ENCODE data around the gene ABCB6.
A peak's percentile ranks its signal among the peaks of the same experiment; 100 is the strongest.

Gene ABCB6

GRCh38 chr2:219245148-219245898, 26.6 kb upstream of the ABCB6 start, which contains the start of the genes GLB1L and STK16:
Gene GLB1L (minus strand): TSS chr2:219245444. CDS start chr2:219243573, 1,871 bp downstream.
Gene STK16 (plus strand): TSS chr2:219245479. CDS start chr2:219246000, 521 bp downstream.
- peak; percentile 91 for DNase-seq (ENCODE audit: low spot score)

GRCh38 chr2:219244789-219245147, 26.0 kb upstream of the ABCB6 start:
- DNase-seq (ENCODE audit: low spot score): no peak

GRCh38 chr2:219243291-219243761, 24.6 kb upstream of the ABCB6 start:
- DNase-seq (ENCODE audit: low spot score): no peak

- DNase-seq (ENCODE audit: low spot score): no peak
Observed at GRCh38 chr2:219234331-219234730, 15.6 kb upstream of the ABCB6 start.

- peak; percentile 65 for DNase-seq (ENCODE audit: low spot score)
Observed at GRCh38 chr2:219230059-219230540, 11.3 kb upstream of the ABCB6 start.

GRCh38 chr2:219229305-219230058, 10.7 kb upstream of the ABCB6 start, which contains the start of the genes ANKZF1 and ATG9A:
Gene ANKZF1 (plus strand): TSS chr2:219229806. CDS start chr2:219230258, 452 bp downstream.
Gene ATG9A (minus strand): TSS chr2:219229636. CDS start chr2:219228024, 1,612 bp downstream.
- DNase-seq (ENCODE audit: low spot score): peak; percentile 99

GRCh38 chr2:219228911-219229304, 10.2 kb upstream of the ABCB6 start:
- DNase-seq (ENCODE audit: low spot score): no peak

- peak; percentile 34 for DNase-seq (ENCODE audit: low spot score)
Observed at GRCh38 chr2:219228041-219228910, 9.5 kb upstream of the ABCB6 start.

GRCh38 chr2:219225350-219225749, 6.6 kb upstream of the ABCB6 start:
- no peak for DNase-seq (ENCODE audit: low spot score)

- DNase-seq (ENCODE audit: low spot score): no peak
Observed at GRCh38 chr2:219223831-219224610, 5.3 kb upstream of the ABCB6 start.

GRCh38 chr2:219221957-219222518, 3.3 kb upstream of the ABCB6 start:
- DNase-seq (ENCODE audit: low spot score): no peak

- DNase-seq (ENCODE audit: low spot score): no peak
Observed at GRCh38 chr2:219220652-219221402, 2.1 kb upstream of the ABCB6 start.

GRCh38 chr2:219219784-219220532, 1.2 kb upstream of the ABCB6 start:
- DNase-seq (ENCODE audit: low spot score): no peak

GRCh38 chr2:219218217-219218731, 484 bp downstream of the ABCB6 start:
- DNase-seq (ENCODE audit: low spot score): no peak

GRCh38 chr2:219216535-219216915, 2.2 kb downstream of the ABCB6 start:
- DNase-seq (ENCODE audit: low spot score): no peak

- DNase-seq (ENCODE audit: low spot score): no peak
Observed at GRCh38 chr2:219215871-219216534, 2.8 kb downstream of the ABCB6 start.

GRCh38 chr2:219214786-219215185, 4.0 kb downstream of the ABCB6 start:
- DNase-seq (ENCODE audit: low spot score): no peak

GRCh38 chr2:219214141-219214540, 4.6 kb downstream of the ABCB6 start:
- DNase-seq (ENCODE audit: low spot score): no peak

Data from NAMALWA (cell line).